Neural cell (in vitro differentiated cells): ENCODE measurements around the gene ROPN1. TPM values are rescaled to one million over a fixed set of nuclear protein-coding genes. Genes with fewer than 3 reads are reported as not detected.

Experiments
- H2AFZ ChIP-seq: fragments of 200-600, 300-800 bp; sonication (generic), shearing (Covaris generic); 2 replicates; pipeline ENCODE4 v1.6.0; 2014; ENCODE audit warnings: low read depth, mild to moderate bottlenecking, antibody characterized with exemption, low read length, moderate library complexity
- H3F3A ChIP-seq: fragments of 200-600 bp; shearing (Covaris generic); 2 replicates; pipeline ENCODE4 v1.6.1; 2016; ENCODE audit warnings: mild to moderate bottlenecking, moderate library complexity, mixed read lengths, antibody characterized with exemption, low read length; ENCODE audit not compliant: insufficient read depth, poor library complexity, severe bottlenecking
- H3K27ac ChIP-seq: fragments of 200-600, 300-800 bp; sonication (generic), shearing (Covaris generic); 2 replicates; pipeline ENCODE4 v1.5.1; 2014; ENCODE audit warnings: mild to moderate bottlenecking, low read length, moderate library complexity
- H3K27me3 ChIP-seq: fragments of 300-800, 200-600 bp; sonication (generic), shearing (Covaris generic); 2 replicates; pipeline ENCODE4 v1.6.0; 2014; ENCODE audit warnings: mild to moderate bottlenecking, low read depth, low read length, moderate library complexity; ENCODE audit not compliant: insufficient read depth
- H3K36me3 ChIP-seq: fragments of 300-800, 200-600 bp; sonication (generic), shearing (Covaris generic); 2 replicates; pipeline ENCODE4 v1.5.1; 2014; ENCODE audit warnings: mild to moderate bottlenecking, antibody characterized with exemption, low read length, moderate library complexity; ENCODE audit not compliant: insufficient read depth
- H3K4me2 ChIP-seq: fragments of 300-800, 200-600 bp; sonication (generic), shearing (Covaris generic); 2 replicates; pipeline ENCODE4 v1.6.0; 2014; ENCODE audit warnings: mild to moderate bottlenecking, low read length
- H3K4me3 ChIP-seq: fragments of 300-800, 200-600 bp; sonication (generic), shearing (Covaris generic); 2 replicates; pipeline ENCODE4 v1.5.1; 2014; ENCODE audit warnings: mild to moderate bottlenecking, low read length, moderate library complexity
- H3K79me2 ChIP-seq: fragments of 200-600 bp; shearing (Covaris generic); replicated peaks from 2 replicates; pipeline ENCODE4 v1.6.0; 2014; ENCODE audit warnings: mild to moderate bottlenecking, low read length, moderate library complexity; ENCODE audit not compliant: insufficient read depth
- H3K9ac ChIP-seq: fragments of 300-800, 200-600 bp; sonication (generic), shearing (Covaris generic); 2 replicates; pipeline ENCODE4 v1.6.1; 2016; ENCODE audit warnings: mild to moderate bottlenecking, low read length, mixed read lengths
- H3K9me2 ChIP-seq: fragments of 200-600 bp; shearing (Covaris generic); 2 replicates; pipeline ENCODE4 v1.6.1; 2016; ENCODE audit warnings: mild to moderate bottlenecking, low read length, mixed read lengths; ENCODE audit not compliant: insufficient read depth
- H3K9me3 ChIP-seq: fragments of 200-600, 300-800 bp; sonication (generic), shearing (Covaris generic); 2 replicates; pipeline ENCODE4 v1.6.1; 2016; ENCODE audit warnings: mild to moderate bottlenecking, mixed run types, low read length, moderate library complexity, mixed read lengths
- H4K20me1 ChIP-seq: fragments of 200-600 bp; shearing (Covaris generic); 2 replicates; pipeline ENCODE4 v1.6.1; 2016; ENCODE audit warnings: mild to moderate bottlenecking, mixed run types; ENCODE audit not compliant: insufficient read depth
- EP300 ChIP-seq: fragments of 450-650 bp; conservative IDR thresholded peaks from 2 replicates; pipeline ENCODE4 v1.6.1; 2014; ENCODE audit warnings: antibody characterized with exemption, mild to moderate bottlenecking, moderate library complexity; ENCODE audit not compliant: poor library complexity, severe bottlenecking
- EZH2 ChIP-seq: fragments of 200-600, 300-800 bp; shearing (Covaris generic), sonication (generic); IDR thresholded peaks from 2 replicates; pipeline ENCODE4 v1.6.1; 2014; ENCODE audit warnings: antibody characterized with exemption, low read length, borderline replicate concordance, mild to moderate bottlenecking; ENCODE audit not compliant: insufficient read depth, poor library complexity, severe bottlenecking
- MXI1 ChIP-seq: fragments of 450-650 bp; conservative IDR thresholded peaks from 2 replicates; pipeline ENCODE4 v1.6.1; 2014; ENCODE audit warnings: antibody characterized with exemption, mild to moderate bottlenecking; ENCODE audit not compliant: poor library complexity, severe bottlenecking
- POLR2AphosphoS5 ChIP-seq: IDR thresholded peaks from 2 replicates; pipeline ENCODE4 v1.6.1; 2012
- RAD21 ChIP-seq: fragments of 450-650 bp; conservative IDR thresholded peaks from 2 replicates; pipeline ENCODE4 v1.6.1; 2014; ENCODE audit warnings: antibody characterized with exemption, mild to moderate bottlenecking, moderate library complexity
- SMC3 ChIP-seq: fragments of 450-650 bp; conservative IDR thresholded peaks from 2 replicates; pipeline ENCODE4 v1.6.1; 2014; ENCODE audit warnings: antibody characterized with exemption, mild to moderate bottlenecking, moderate library complexity; ENCODE audit not compliant: poor library complexity
- TAF1 ChIP-seq: IDR thresholded peaks from 2 replicates; pipeline ENCODE4 v1.6.1; 2012; ENCODE audit warnings: low read depth
- polyA plus RNA-seq: library from polyadenylated mRNA; depleted of rRNA; stranded (reverse); fragments of >200 nt; gene quantifications from 2 replicates; pipeline ENCODE4 v1.2.3, GENCODE V29; 2014
- TF ChIP-seq, protein P1 (sequence below): fragments of 450-650 bp; IDR thresholded peaks from 2 replicates; pipeline ENCODE4 v1.5.1; 2014; ENCODE audit warnings: antibody characterized with exemption, mild to moderate bottlenecking, moderate library complexity; ENCODE audit not compliant: poor library complexity, severe bottlenecking
- TF ChIP-seq, protein P2 (sequence below): IDR thresholded peaks from 2 replicates; pipeline ENCODE4 v1.6.1; 2012; ENCODE audit warnings: borderline replicate concordance

The ROPN1 gene
- polyA plus RNA-seq, 1 donor from 2014 or later: not detected

DNA sequence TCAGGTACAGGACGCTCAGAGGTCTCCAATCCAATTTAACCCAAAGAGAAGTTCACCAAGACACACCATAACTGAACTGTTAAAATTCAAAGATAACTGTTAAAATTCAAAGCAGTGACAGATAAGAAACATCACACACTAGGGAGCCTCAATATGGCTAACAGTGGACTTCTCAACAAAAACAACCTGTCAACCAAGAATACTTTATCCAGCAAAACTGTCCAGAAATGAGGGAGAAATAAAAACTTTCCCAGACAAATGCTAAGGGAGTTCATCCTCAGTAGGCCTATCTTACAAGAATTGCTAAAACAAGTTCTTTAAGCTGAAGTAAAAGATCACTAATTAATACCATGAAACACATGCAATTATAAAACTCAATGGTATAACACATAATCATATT lies 71.5 kb downstream of the ROPN1 start:
- H3K36me3 ChIP-seq: peaks cover 20% of the 10 kb centered on the region
- no peaks in the 10 kb centered on the region for H3K79me2 ChIP-seq
- H3K27ac ChIP-seq: no peak overlapping the region
- no peak overlapping the region for H2AFZ ChIP-seq
- H4K20me1 ChIP-seq: no peaks in the 10 kb centered on the region
- H3F3A ChIP-seq: no peaks in the 10 kb centered on the region
- no peak overlapping the region for H3K4me2 ChIP-seq
- H3K9me2 ChIP-seq: no peaks in the 10 kb centered on the region
- no peak overlapping the region for H3K9ac ChIP-seq
- H3K27me3 ChIP-seq: no peaks in the 10 kb centered on the region
- H3K9me3 ChIP-seq: no peaks in the 10 kb centered on the region
- TF ChIP-seq, protein P1, sequence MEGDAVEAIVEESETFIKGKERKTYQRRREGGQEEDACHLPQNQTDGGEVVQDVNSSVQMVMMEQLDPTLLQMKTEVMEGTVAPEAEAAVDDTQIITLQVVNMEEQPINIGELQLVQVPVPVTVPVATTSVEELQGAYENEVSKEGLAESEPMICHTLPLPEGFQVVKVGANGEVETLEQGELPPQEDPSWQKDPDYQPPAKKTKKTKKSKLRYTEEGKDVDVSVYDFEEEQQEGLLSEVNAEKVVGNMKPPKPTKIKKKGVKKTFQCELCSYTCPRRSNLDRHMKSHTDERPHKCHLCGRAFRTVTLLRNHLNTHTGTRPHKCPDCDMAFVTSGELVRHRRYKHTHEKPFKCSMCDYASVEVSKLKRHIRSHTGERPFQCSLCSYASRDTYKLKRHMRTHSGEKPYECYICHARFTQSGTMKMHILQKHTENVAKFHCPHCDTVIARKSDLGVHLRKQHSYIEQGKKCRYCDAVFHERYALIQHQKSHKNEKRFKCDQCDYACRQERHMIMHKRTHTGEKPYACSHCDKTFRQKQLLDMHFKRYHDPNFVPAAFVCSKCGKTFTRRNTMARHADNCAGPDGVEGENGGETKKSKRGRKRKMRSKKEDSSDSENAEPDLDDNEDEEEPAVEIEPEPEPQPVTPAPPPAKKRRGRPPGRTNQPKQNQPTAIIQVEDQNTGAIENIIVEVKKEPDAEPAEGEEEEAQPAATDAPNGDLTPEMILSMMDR: no peak
- TF ChIP-seq, protein P2, sequence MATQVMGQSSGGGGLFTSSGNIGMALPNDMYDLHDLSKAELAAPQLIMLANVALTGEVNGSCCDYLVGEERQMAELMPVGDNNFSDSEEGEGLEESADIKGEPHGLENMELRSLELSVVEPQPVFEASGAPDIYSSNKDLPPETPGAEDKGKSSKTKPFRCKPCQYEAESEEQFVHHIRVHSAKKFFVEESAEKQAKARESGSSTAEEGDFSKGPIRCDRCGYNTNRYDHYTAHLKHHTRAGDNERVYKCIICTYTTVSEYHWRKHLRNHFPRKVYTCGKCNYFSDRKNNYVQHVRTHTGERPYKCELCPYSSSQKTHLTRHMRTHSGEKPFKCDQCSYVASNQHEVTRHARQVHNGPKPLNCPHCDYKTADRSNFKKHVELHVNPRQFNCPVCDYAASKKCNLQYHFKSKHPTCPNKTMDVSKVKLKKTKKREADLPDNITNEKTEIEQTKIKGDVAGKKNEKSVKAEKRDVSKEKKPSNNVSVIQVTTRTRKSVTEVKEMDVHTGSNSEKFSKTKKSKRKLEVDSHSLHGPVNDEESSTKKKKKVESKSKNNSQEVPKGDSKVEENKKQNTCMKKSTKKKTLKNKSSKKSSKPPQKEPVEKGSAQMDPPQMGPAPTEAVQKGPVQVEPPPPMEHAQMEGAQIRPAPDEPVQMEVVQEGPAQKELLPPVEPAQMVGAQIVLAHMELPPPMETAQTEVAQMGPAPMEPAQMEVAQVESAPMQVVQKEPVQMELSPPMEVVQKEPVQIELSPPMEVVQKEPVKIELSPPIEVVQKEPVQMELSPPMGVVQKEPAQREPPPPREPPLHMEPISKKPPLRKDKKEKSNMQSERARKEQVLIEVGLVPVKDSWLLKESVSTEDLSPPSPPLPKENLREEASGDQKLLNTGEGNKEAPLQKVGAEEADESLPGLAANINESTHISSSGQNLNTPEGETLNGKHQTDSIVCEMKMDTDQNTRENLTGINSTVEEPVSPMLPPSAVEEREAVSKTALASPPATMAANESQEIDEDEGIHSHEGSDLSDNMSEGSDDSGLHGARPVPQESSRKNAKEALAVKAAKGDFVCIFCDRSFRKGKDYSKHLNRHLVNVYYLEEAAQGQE: no peak
- TF ChIP-seq SMC3 (no peak), MXI1 (no peak), POLR2AphosphoS5 (no peak), EP300 (no peak), TAF1 (no peak), RAD21 (no peak), EZH2 (no peak)
- H3K4me3 ChIP-seq: no peak overlapping the region

DNA sequence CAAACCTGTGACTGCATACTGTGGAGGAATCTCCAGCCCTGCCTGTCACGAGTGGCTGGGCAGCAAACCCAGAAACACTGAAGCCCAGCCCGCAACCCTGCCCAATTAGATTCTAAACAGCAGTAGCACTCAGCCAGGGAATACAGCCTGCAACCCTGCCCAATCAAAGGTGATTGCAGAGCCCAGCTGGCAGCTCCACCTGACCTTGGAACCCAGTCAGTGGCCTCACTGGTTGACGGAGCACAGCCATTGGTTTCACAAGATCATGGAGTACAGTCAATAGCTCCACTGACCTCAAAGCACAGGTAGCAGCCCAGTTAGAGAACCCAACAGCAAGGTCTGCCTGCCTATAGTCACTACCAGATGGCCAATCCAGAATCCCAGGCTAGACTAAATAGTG lies 72.6 kb downstream of the ROPN1 start:
- H3K9me3 ChIP-seq: no peaks in the 10 kb centered on the region
- H3K27me3 ChIP-seq: no peaks in the 10 kb centered on the region
- peaks cover 20% of the 10 kb centered on the region for H3K36me3 ChIP-seq
- no peaks in the 10 kb centered on the region for H4K20me1 ChIP-seq
- H3K79me2 ChIP-seq: no peaks in the 10 kb centered on the region
- no peak overlapping the region for H3K9ac ChIP-seq
- no peaks in the 10 kb centered on the region for H3K9me2 ChIP-seq
- H3K4me3 ChIP-seq: no peak overlapping the region
- H3F3A ChIP-seq: no peaks in the 10 kb centered on the region
- TF ChIP-seq, protein P1: no peak
- no peak for TF ChIP-seq SMC3
- TF ChIP-seq EZH2: no peak
- TF ChIP-seq, protein P2: no peak
- no peak for TF ChIP-seq EP300
- TF ChIP-seq RAD21: no peak
- no peak for TF ChIP-seq POLR2AphosphoS5
- TF ChIP-seq MXI1: no peak
- TF ChIP-seq TAF1: no peak
- no peak overlapping the region for H2AFZ ChIP-seq
- no peak overlapping the region for H3K27ac ChIP-seq
- no peak overlapping the region for H3K4me2 ChIP-seq
